H7 (cell line): ENCODE measurements around the gene SLC19A3. TPM values are rescaled to one million over a fixed set of nuclear protein-coding genes. Genes with fewer than 3 reads are reported as not detected.

Experiments
- total RNA-seq: library from RNA; depleted of rRNA; stranded (reverse); fragments of >200 nt; shearing (Covaris generic); gene quantifications from 2 replicates; pipeline ENCODE4 v1.2.3, GENCODE V29; 2014; rRNA removed

SLC19A3 gene
- total RNA-seq, 1 experiment from 2014 or later: 1.7 TPM

Other genes with a start within 250 kb of the SLC19A3 start
- gene AGFG1, start 245.9 kb downstream of the SLC19A3 start, total RNA-seq: 94.3 and 116 TPM in 2 replicates
- gene SCYGR2, start 119.1 kb downstream of the SLC19A3 start, total RNA-seq: not detected in 2 replicates
- gene SCYGR3, start 103.2 kb downstream of the SLC19A3 start, total RNA-seq: not detected in 2 replicates
- gene SCYGR4, start 100.5 kb downstream of the SLC19A3 start, total RNA-seq: not detected in 2 replicates
- gene SCYGR5, start 51.2 kb downstream of the SLC19A3 start, total RNA-seq: not detected in 2 replicates
- gene SCYGR6, start 6.7 kb upstream of the SLC19A3 start, total RNA-seq: not detected in 2 replicates
- gene SCYGR7, start 10.3 kb upstream of the SLC19A3 start, total RNA-seq: not detected in 2 replicates
- gene SCYGR8, start 27.9 kb upstream of the SLC19A3 start, total RNA-seq: not detected in 2 replicates
- gene CCL20, start 95.8 kb upstream of the SLC19A3 start, total RNA-seq: not detected in 2 replicates
- 0.10 TPM in 1 of 2 replicates, not detected in the other for gene DAW1, start 153.6 kb upstream of the SLC19A3 start, total RNA-seq